Uterus (tissue), 2 donors: ENCODE data around the gene CEP20.

ENCODE experiments used
- POLR2A ChIP-seq, 2 donors: fragments of 450-650 bp; IDR thresholded peaks; one replicate each; pipeline ENCODE4 v1.6.1; 2016; ENCODE audit warnings: antibody characterized with exemption in 2 of 2, mild to moderate bottlenecking in 1 of 2, moderate library complexity in 1 of 2
- TF ChIP-seq, protein P1 (sequence below), 4 experiments: fragments of 200-600 bp in 2 of 4; fragments of 450-650 bp in 2 of 4; sonication (generic) in 2 of 4; IDR thresholded peaks; one replicate each; pipeline ENCODE4 v1.5.1; 2016 to 2019; ENCODE audit warnings: antibody characterized with exemption in 4 of 4, mild to moderate bottlenecking in 2 of 4, moderate library complexity in 1 of 4

GRCh38 chr16:15897121-15897780 lies 8.8 kb upstream of the CEP20 start:
- TF ChIP-seq, protein P1, sequence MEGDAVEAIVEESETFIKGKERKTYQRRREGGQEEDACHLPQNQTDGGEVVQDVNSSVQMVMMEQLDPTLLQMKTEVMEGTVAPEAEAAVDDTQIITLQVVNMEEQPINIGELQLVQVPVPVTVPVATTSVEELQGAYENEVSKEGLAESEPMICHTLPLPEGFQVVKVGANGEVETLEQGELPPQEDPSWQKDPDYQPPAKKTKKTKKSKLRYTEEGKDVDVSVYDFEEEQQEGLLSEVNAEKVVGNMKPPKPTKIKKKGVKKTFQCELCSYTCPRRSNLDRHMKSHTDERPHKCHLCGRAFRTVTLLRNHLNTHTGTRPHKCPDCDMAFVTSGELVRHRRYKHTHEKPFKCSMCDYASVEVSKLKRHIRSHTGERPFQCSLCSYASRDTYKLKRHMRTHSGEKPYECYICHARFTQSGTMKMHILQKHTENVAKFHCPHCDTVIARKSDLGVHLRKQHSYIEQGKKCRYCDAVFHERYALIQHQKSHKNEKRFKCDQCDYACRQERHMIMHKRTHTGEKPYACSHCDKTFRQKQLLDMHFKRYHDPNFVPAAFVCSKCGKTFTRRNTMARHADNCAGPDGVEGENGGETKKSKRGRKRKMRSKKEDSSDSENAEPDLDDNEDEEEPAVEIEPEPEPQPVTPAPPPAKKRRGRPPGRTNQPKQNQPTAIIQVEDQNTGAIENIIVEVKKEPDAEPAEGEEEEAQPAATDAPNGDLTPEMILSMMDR (IDR thresholded peaks at IDR 0.05), result no peak
- TF ChIP-seq POLR2A (IDR thresholded peaks at IDR 0.05), result no peak
